GM23338 (cell line): ENCODE results near the gene SLC15A1. TPM values are rescaled to one million over a fixed set of nuclear protein-coding genes. Genes with fewer than 3 reads are reported as not detected.

Experiments used
- ATAC-seq: fragments of 200-7000 bp; cut with Tn5 transposase; 3 replicates; pipeline ENCODE4 v1.9.1; 2020
- DNase-seq: peaks from one replicate; pipeline ENCODE4 v3.0.0-alpha.2; 2015; ENCODE audit warnings: low spot score
- H2AFZ ChIP-seq: fragments of 200-600 bp; sonication (generic); 2 replicates; pipeline ENCODE4 v1.8.0; 2016; ENCODE audit warnings: antibody characterized with exemption, mild to moderate bottlenecking, moderate library complexity
- H3F3A ChIP-seq: fragments of 200-600 bp; sonication (generic); replicated peaks from 2 replicates; pipeline ENCODE4 v1.8.0; 2017; ENCODE audit warnings: antibody characterized with exemption, mixed run types, low read depth
- H3K27ac ChIP-seq: fragments of 200-600 bp; sonication (generic); 2 replicates; pipeline ENCODE4 v1.6.1; 2016; ENCODE audit warnings: low read depth
- H3K27me3 ChIP-seq: fragments of 200-600 bp; sonication (generic); 2 replicates; pipeline ENCODE4 v1.8.0; 2016; ENCODE audit warnings: mild to moderate bottlenecking, mixed run types, moderate library complexity; ENCODE audit not compliant: insufficient read depth
- H3K36me3 ChIP-seq: fragments of 200-600 bp; sonication (generic); 2 replicates; pipeline ENCODE4 v1.8.0; 2016; ENCODE audit warnings: mild to moderate bottlenecking; ENCODE audit not compliant: insufficient read depth
- H3K4me1 ChIP-seq: fragments of 200-600 bp; sonication (generic); 2 replicates; pipeline ENCODE4 v1.8.0; 2016; ENCODE audit warnings: mild to moderate bottlenecking, moderate library complexity; ENCODE audit not compliant: insufficient read depth
- H3K4me2 ChIP-seq: fragments of 200-600 bp; sonication (generic); 2 replicates; pipeline ENCODE4 v1.7.1; 2017; ENCODE audit warnings: mixed run types
- H3K4me3 ChIP-seq: fragments of 200-600 bp; sonication (generic); 2 replicates; pipeline ENCODE4 v1.6.1; 2016; ENCODE audit warnings: mixed run types
- H3K79me2 ChIP-seq: fragments of 200-600 bp; sonication (generic); replicated peaks from 2 replicates; pipeline ENCODE4 v1.8.0; 2017; ENCODE audit warnings: mild to moderate bottlenecking; ENCODE audit not compliant: insufficient read depth
- H3K9me2 ChIP-seq: fragments of 200-600 bp; sonication (generic); 2 replicates; pipeline ENCODE4 v1.8.0; 2017; ENCODE audit not compliant: insufficient read depth
- H4K20me1 ChIP-seq: fragments of 200-600 bp; sonication (generic); replicated peaks from 2 replicates; pipeline ENCODE4 v1.8.0; 2017; ENCODE audit warnings: mild to moderate bottlenecking; ENCODE audit not compliant: insufficient read depth
- H3K27ac Mint-ChIP-seq: 2 replicates; pipeline ENCODE4 v1.8.0; 2020; ENCODE audit warnings: inconsistent platforms, mild to moderate bottlenecking, moderate library complexity, mixed read lengths
- H3K27me3 Mint-ChIP-seq: 3 replicates; pipeline ENCODE4 v1.8.0; 2022; ENCODE audit warnings: low read depth, mild to moderate bottlenecking, moderate library complexity, mixed read lengths, inconsistent platforms; ENCODE audit not compliant: insufficient read depth, poor library complexity
- H3K36me3 Mint-ChIP-seq: 3 replicates; pipeline ENCODE4 v1.8.0; 2021; ENCODE audit warnings: low read depth, mild to moderate bottlenecking, inconsistent platforms, moderate library complexity, mixed read lengths
- H3K4me1 Mint-ChIP-seq: 3 replicates; pipeline ENCODE4 v1.8.0; 2020; ENCODE audit warnings: mild to moderate bottlenecking, inconsistent platforms, mixed read lengths
- H3K4me3 Mint-ChIP-seq: 3 replicates; pipeline ENCODE4 v1.8.0; 2021; ENCODE audit warnings: moderate library complexity, mild to moderate bottlenecking, inconsistent platforms, mixed read lengths
- H3K9me3 Mint-ChIP-seq: 3 replicates; pipeline ENCODE4 v1.8.0; 2020; ENCODE audit warnings: moderate library complexity, mild to moderate bottlenecking, inconsistent platforms, mixed read lengths
- CREB1 ChIP-seq: fragments of 250-450 bp; sonication (Bioruptor Pico); IDR thresholded peaks from 2 replicates; pipeline ENCODE4 v1.5.0; 2020; ENCODE audit warnings: low read depth, mild to moderate bottlenecking, moderate library complexity
- EZH2 ChIP-seq: fragments of 200-600 bp; sonication (generic); IDR thresholded peaks from one replicate; pipeline ENCODE4 v1.8.0; 2017; ENCODE audit warnings: antibody characterized with exemption, mild to moderate bottlenecking, low read depth; ENCODE audit not compliant: unreplicated experiment
- EZH2phosphoT487 ChIP-seq: fragments of 200-600 bp; sonication (generic); IDR thresholded peaks from one replicate; pipeline ENCODE4 v1.8.1; 2018; ENCODE audit warnings: antibody characterized with exemption; ENCODE audit not compliant: unreplicated experiment
- JUNB ChIP-seq: IDR thresholded peaks from one replicate; pipeline ENCODE4 v1.6.1; 2016; ENCODE audit warnings: antibody characterized with exemption; ENCODE audit not compliant: unreplicated experiment
- NANOG ChIP-seq: IDR thresholded peaks from 2 replicates; pipeline ENCODE4 v1.6.1; 2016; ENCODE audit warnings: antibody characterized with exemption, borderline replicate concordance
- POLR2AphosphoS5 ChIP-seq: IDR thresholded peaks from 2 replicates; pipeline ENCODE4 v1.6.1; 2016; ENCODE audit warnings: antibody characterized with exemption, low read depth
- STAT1 ChIP-seq: IDR thresholded peaks from one replicate; pipeline ENCODE4 v1.6.1; 2016; ENCODE audit warnings: antibody characterized with exemption; ENCODE audit not compliant: unreplicated experiment
- ZNF114 ChIP-seq: fragments of 250-450 bp; sonication (Bioruptor Pico); IDR thresholded peaks from 2 replicates; pipeline ENCODE4 v1.5.0; 2020; ENCODE audit warnings: mild to moderate bottlenecking, moderate library complexity
- ZNF331 ChIP-seq: fragments of 250-450 bp; sonication (Bioruptor Pico); IDR thresholded peaks from 2 replicates; pipeline ENCODE4 v1.5.0; 2020; ENCODE audit warnings: low read depth, mild to moderate bottlenecking, moderate library complexity
- polyA plus RNA-seq: library from polyadenylated mRNA; unstranded; fragments of >200 nt; fragmentation: Nextera tagmentation; extraction: Ambion mirVana; gene quantifications from 2 replicates; pipeline ENCODE4 v1.2.1, GENCODE V29; 2016
- total RNA-seq: library from RNA; depleted of rRNA; stranded (reverse); fragments of >200 nt; shearing (Covaris generic); gene quantifications from 2 replicates; pipeline ENCODE4 v1.2.3, GENCODE V29; 2014
- TF ChIP-seq, protein P1 (sequence below): IDR thresholded peaks from 2 replicates; pipeline ENCODE4 v1.6.1; 2016; ENCODE audit warnings: antibody characterized with exemption
- TF ChIP-seq, protein P2 (sequence below): fragments of 250-450 bp; sonication (Bioruptor Pico); IDR thresholded peaks from 2 replicates; pipeline ENCODE4 v1.5.0; 2020; ENCODE audit warnings: mild to moderate bottlenecking, moderate library complexity
- TF ChIP-seq, protein P3 (sequence below): IDR thresholded peaks from one replicate; pipeline ENCODE4 v1.6.1; 2018; ENCODE audit warnings: antibody characterized with exemption; ENCODE audit not compliant: unreplicated experiment
- TF ChIP-seq, protein P4 (sequence below), 2 experiments: fragments of 200-600 bp in 1 of 2; sonication (generic) in 1 of 2; conservative IDR thresholded peaks; 2 replicates each; pipeline versions ENCODE4 v1.5.1 to v1.6.1; 2016 to 2017; ENCODE audit warnings: antibody characterized with exemption in 2 of 2, low read depth in 2 of 2, mild to moderate bottlenecking in 2 of 2, moderate library complexity in 1 of 2

SLC15A1 gene
- total and polyA plus RNA-seq, 2 experiments from 2014 or later, result 1.6 to 3.0 TPM

DNA sequence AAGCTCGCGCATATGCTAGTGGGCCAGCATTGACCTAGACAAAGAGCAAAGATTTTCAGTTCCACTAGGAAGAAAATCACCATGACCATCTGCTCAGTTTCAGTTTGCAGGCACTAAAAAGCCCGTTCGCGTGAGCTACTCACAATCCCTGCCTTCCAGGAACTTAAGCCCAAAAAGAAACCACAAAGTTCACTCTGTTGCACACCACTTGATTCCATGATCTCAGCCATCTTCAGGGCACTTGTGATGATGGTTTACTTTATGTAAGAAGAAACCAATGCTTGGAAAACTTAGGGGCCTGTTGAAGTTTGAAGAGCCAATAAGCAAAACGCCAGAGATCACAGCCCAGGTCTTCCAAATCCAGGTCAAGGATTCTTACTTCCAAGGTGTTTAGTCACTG lies 45.0 kb upstream of the SLC15A1 start:
- TF ChIP-seq ZNF114 (no peak), EZH2phosphoT487 (no peak), NANOG (no peak), EZH2 (no peak), ZNF331 (CRISPR knock-in tag) (no peak), POLR2AphosphoS5 (no peak), JUNB (no peak), STAT1 (no peak), CREB1 (CRISPR knock-in tag) (no peak)
- TF ChIP-seq, protein P1, sequence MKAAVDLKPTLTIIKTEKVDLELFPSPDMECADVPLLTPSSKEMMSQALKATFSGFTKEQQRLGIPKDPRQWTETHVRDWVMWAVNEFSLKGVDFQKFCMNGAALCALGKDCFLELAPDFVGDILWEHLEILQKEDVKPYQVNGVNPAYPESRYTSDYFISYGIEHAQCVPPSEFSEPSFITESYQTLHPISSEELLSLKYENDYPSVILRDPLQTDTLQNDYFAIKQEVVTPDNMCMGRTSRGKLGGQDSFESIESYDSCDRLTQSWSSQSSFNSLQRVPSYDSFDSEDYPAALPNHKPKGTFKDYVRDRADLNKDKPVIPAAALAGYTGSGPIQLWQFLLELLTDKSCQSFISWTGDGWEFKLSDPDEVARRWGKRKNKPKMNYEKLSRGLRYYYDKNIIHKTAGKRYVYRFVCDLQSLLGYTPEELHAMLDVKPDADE, result no peak
- TF ChIP-seq, protein P2, sequence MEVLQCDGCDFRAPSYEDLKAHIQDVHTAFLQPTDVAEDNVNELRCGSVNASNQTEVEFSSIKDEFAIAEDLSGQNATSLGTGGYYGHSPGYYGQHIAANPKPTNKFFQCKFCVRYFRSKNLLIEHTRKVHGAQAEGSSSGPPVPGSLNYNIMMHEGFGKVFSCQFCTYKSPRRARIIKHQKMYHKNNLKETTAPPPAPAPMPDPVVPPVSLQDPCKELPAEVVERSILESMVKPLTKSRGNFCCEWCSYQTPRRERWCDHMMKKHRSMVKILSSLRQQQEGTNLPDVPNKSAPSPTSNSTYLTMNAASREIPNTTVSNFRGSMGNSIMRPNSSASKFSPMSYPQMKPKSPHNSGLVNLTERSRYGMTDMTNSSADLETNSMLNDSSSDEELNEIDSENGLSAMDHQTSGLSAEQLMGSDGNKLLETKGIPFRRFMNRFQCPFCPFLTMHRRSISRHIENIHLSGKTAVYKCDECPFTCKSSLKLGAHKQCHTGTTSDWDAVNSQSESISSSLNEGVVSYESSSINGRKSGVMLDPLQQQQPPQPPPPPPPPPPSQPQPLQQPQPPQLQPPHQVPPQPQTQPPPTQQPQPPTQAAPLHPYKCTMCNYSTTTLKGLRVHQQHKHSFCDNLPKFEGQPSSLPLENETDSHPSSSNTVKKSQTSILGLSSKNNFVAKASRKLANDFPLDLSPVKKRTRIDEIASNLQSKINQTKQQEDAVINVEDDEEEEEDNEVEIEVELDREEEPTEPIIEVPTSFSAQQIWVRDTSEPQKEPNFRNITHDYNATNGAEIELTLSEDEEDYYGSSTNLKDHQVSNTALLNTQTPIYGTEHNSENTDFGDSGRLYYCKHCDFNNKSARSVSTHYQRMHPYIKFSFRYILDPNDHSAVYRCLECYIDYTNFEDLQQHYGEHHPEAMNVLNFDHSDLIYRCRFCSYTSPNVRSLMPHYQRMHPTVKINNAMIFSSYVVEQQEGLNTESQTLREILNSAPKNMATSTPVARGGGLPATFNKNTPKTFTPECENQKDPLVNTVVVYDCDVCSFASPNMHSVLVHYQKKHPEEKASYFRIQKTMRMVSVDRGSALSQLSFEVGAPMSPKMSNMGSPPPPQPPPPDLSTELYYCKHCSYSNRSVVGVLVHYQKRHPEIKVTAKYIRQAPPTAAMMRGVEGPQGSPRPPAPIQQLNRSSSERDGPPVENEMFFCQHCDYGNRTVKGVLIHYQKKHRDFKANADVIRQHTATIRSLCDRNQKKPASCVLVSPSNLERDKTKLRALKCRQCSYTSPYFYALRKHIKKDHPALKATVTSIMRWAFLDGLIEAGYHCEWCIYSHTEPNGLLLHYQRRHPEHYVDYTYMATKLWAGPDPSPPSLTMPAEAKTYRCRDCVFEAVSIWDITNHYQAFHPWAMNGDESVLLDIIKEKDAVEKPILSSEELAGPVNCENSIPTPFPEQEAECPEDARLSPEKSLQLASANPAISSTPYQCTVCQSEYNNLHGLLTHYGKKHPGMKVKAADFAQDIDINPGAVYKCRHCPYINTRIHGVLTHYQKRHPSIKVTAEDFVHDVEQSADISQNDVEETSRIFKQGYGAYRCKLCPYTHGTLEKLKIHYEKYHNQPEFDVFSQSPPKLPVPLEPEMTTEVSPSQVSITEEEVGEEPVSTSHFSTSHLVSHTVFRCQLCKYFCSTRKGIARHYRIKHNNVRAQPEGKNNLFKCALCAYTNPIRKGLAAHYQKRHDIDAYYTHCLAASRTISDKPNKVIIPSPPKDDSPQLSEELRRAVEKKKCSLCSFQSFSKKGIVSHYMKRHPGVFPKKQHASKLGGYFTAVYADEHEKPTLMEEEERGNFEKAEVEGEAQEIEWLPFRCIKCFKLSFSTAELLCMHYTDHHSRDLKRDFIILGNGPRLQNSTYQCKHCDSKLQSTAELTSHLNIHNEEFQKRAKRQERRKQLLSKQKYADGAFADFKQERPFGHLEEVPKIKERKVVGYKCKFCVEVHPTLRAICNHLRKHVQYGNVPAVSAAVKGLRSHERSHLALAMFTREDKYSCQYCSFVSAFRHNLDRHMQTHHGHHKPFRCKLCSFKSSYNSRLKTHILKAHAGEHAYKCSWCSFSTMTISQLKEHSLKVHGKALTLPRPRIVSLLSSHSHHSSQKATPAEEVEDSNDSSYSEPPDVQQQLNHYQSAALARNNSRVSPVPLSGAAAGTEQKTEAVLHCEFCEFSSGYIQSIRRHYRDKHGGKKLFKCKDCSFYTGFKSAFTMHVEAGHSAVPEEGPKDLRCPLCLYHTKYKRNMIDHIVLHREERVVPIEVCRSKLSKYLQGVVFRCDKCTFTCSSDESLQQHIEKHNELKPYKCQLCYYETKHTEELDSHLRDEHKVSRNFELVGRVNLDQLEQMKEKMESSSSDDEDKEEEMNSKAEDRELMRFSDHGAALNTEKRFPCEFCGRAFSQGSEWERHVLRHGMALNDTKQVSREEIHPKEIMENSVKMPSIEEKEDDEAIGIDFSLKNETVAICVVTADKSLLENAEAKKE, result no peak
- TF ChIP-seq, protein P3, sequence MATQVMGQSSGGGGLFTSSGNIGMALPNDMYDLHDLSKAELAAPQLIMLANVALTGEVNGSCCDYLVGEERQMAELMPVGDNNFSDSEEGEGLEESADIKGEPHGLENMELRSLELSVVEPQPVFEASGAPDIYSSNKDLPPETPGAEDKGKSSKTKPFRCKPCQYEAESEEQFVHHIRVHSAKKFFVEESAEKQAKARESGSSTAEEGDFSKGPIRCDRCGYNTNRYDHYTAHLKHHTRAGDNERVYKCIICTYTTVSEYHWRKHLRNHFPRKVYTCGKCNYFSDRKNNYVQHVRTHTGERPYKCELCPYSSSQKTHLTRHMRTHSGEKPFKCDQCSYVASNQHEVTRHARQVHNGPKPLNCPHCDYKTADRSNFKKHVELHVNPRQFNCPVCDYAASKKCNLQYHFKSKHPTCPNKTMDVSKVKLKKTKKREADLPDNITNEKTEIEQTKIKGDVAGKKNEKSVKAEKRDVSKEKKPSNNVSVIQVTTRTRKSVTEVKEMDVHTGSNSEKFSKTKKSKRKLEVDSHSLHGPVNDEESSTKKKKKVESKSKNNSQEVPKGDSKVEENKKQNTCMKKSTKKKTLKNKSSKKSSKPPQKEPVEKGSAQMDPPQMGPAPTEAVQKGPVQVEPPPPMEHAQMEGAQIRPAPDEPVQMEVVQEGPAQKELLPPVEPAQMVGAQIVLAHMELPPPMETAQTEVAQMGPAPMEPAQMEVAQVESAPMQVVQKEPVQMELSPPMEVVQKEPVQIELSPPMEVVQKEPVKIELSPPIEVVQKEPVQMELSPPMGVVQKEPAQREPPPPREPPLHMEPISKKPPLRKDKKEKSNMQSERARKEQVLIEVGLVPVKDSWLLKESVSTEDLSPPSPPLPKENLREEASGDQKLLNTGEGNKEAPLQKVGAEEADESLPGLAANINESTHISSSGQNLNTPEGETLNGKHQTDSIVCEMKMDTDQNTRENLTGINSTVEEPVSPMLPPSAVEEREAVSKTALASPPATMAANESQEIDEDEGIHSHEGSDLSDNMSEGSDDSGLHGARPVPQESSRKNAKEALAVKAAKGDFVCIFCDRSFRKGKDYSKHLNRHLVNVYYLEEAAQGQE, result no peak
- TF ChIP-seq, protein P4, sequence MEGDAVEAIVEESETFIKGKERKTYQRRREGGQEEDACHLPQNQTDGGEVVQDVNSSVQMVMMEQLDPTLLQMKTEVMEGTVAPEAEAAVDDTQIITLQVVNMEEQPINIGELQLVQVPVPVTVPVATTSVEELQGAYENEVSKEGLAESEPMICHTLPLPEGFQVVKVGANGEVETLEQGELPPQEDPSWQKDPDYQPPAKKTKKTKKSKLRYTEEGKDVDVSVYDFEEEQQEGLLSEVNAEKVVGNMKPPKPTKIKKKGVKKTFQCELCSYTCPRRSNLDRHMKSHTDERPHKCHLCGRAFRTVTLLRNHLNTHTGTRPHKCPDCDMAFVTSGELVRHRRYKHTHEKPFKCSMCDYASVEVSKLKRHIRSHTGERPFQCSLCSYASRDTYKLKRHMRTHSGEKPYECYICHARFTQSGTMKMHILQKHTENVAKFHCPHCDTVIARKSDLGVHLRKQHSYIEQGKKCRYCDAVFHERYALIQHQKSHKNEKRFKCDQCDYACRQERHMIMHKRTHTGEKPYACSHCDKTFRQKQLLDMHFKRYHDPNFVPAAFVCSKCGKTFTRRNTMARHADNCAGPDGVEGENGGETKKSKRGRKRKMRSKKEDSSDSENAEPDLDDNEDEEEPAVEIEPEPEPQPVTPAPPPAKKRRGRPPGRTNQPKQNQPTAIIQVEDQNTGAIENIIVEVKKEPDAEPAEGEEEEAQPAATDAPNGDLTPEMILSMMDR (conservative IDR thresholded peaks at IDR 0.05; ENCODE audit: low read depth in 2 of 2), result no peak
- Mint-ChIP-seq H3K4me1 (no peaks in the 10 kb centered on the region; the same call in 2 of the 3 replicates), H3K36me3 (peaks cover 2% of the 10 kb centered on the region; the same call in 1 of the 3 replicates), H3K27me3 (peaks cover 2% of the 10 kb centered on the region), H3K9me3 (no peaks in the 10 kb centered on the region), H3K27ac (no peak overlapping the region), H3K4me3 (no peak overlapping the region)
- Histone ChIP-seq H3K27me3 (no peaks in the 10 kb centered on the region), H3K4me2 (no peak overlapping the region), H3K4me3 (no peak overlapping the region), H3K79me2 (no peaks in the 10 kb centered on the region), H3K27ac (no peak overlapping the region), H3K9me2 (peaks cover 9% of the 10 kb centered on the region; the same call in 1 of the 2 replicates), H2AFZ (no peak overlapping the region), H3F3A (no peaks in the 10 kb centered on the region), H4K20me1 (no peaks in the 10 kb centered on the region; the same call in 1 of the 2 replicates), H3K36me3 (no peaks in the 10 kb centered on the region), H3K4me1 (no peaks in the 10 kb centered on the region)
- ATAC-seq (no peak), DNase-seq (no peak)
